ENCODE measurements around the gene ACTR8. TPM values are rescaled to one million over a fixed set of nuclear protein-coding genes. Genes with fewer than 3 reads are reported as not detected.

Gene ACTR8
- total RNA-seq, 1 experiment from 2014 or later, result 21.1 TPM

DNA sequence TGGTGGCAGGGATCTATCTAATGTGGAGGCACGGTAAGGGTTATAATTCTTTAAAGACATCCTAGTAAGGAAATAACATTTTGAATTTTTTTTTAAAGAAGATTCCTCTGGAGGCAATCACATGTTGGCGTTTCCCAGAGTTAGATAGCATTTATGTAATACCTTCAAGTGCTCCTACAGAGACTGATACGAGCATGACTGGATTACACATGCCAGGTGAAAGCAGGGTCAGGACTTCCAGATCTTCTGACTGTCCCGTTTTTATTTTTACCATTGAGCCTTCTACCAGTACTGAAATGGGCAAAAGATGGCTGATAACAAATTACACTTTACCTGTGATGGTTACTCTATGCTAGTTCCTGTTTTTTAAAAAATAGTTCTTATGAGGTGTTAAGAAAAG, 21.8 kb downstream of the ACTR8 start:
- no TSS peak for BruUV-seq (replicated peaks)
- TF ChIP-seq, protein P1, sequence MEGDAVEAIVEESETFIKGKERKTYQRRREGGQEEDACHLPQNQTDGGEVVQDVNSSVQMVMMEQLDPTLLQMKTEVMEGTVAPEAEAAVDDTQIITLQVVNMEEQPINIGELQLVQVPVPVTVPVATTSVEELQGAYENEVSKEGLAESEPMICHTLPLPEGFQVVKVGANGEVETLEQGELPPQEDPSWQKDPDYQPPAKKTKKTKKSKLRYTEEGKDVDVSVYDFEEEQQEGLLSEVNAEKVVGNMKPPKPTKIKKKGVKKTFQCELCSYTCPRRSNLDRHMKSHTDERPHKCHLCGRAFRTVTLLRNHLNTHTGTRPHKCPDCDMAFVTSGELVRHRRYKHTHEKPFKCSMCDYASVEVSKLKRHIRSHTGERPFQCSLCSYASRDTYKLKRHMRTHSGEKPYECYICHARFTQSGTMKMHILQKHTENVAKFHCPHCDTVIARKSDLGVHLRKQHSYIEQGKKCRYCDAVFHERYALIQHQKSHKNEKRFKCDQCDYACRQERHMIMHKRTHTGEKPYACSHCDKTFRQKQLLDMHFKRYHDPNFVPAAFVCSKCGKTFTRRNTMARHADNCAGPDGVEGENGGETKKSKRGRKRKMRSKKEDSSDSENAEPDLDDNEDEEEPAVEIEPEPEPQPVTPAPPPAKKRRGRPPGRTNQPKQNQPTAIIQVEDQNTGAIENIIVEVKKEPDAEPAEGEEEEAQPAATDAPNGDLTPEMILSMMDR (conservative IDR thresholded peaks at IDR 0.05; ENCODE audit: low read depth, low read length), result no peak
- TF ChIP-seq EZH2 (IDR thresholded peaks at IDR 0.05; ENCODE audit: borderline replicate concordance, low read depth, low read length, poor library complexity, severe bottlenecking), result no peak
- Histone ChIP-seq H3K9me3 (ENCODE audit: low read depth, low read length, poor library complexity, severe bottlenecking) (no peaks in the 10 kb centered on the region), H3K27ac (ENCODE audit: low read depth, low read length, poor library complexity, severe bottlenecking) (no peak overlapping the region), H3K27me3 (replicated peaks; ENCODE audit: insufficient read depth, low read depth, low read length, poor library complexity) (no peaks in the 10 kb centered on the region), H3K36me3 (ENCODE audit: insufficient read depth, low read length, poor library complexity, severe bottlenecking) (no peaks in the 10 kb centered on the region), H3K4me1 (ENCODE audit: insufficient read depth, low read length, poor library complexity, severe bottlenecking) (no peaks in the 10 kb centered on the region), H3K4me3 (ENCODE audit: low read depth, low read length, poor library complexity, severe bottlenecking) (no peak overlapping the region)
- CTCF ChIA-PET, result no interaction called here
- intact Hi-C loops (cut with micrococcal nuclease; ENCODE audit: unreplicated experiment), result no loop called here
- POLR2A ChIA-PET (ENCODE audit: low non-redundant PET), result no interaction called here
- no peak for DNase-seq (ENCODE audit: low spot score)

DNA sequence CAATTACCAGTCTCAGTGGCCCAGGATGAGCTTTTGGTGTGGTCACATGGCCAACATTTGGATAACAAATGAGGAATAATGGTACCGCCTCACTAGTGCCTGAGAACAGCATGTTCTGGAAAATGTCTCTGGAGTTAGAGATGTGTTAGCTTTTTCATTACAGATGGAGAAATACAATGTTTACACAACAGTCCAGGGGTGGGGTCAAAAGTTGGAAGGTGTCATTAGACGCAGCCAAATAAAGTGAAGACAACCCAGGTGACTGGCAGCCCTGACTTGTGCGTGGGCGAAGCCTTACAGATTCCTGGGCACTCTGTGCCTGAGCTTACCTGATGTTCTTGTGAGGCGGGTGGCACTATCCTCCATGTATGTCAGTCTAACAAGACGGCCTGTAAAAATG, 22.8 kb downstream of the ACTR8 start:
- CTCF ChIA-PET, result no interaction called here
- H3K4me3 ChIP-seq (ENCODE audit: low read depth, low read length, poor library complexity, severe bottlenecking), result no peak overlapping the region
- no peaks in the 10 kb centered on the region for H3K27me3 ChIP-seq (replicated peaks; ENCODE audit: insufficient read depth, low read depth, low read length, poor library complexity)
- no peaks in the 10 kb centered on the region for H3K4me1 ChIP-seq (ENCODE audit: insufficient read depth, low read length, poor library complexity, severe bottlenecking)
- POLR2A ChIA-PET (ENCODE audit: low non-redundant PET), result no interaction called here
- intact Hi-C loops (cut with micrococcal nuclease; ENCODE audit: unreplicated experiment), result no loop called here
- BruUV-seq (replicated peaks), result no TSS peak
- H3K27ac ChIP-seq (ENCODE audit: low read depth, low read length, poor library complexity, severe bottlenecking), result no peak overlapping the region
- TF ChIP-seq EZH2 (IDR thresholded peaks at IDR 0.05; ENCODE audit: borderline replicate concordance, low read depth, low read length, poor library complexity, severe bottlenecking), result no peak
- no peaks in the 10 kb centered on the region for H3K9me3 ChIP-seq (ENCODE audit: low read depth, low read length, poor library complexity, severe bottlenecking)
- no peak for DNase-seq (ENCODE audit: low spot score)
- H3K36me3 ChIP-seq (ENCODE audit: insufficient read depth, low read length, poor library complexity, severe bottlenecking), result no peaks in the 10 kb centered on the region

DNA sequence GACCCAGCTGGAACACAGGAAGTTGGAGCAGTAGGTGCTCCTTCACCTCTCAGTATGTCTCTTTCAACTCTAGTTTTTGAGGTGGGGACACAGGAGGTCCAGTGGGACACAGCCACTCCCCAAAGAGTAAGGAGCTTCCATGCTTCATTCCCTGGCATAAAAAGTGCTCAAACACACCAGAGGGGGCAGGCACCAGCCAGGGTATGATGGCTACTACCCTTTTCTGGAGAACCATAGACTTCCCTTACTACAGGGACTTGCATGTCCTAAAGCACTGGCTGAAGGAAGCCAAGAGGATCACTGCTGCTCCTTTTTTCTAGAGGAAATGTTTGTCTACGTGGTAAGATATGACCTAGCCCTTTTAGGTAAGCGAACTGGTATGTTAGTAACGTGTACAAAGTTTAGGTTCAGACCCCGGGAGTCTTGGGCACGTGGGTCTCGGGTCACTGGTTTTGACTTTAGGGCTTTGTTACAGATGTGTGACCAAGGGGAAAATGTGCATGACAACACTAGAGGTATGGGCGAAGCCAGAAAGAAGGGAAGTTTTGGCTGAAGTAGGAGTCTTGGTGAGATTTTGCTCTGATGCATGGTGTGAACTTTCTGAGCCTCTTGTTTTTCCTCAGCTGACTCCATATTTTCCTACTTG, 23.7 kb downstream of the ACTR8 start:
- no peaks in the 10 kb centered on the region for H3K4me1 ChIP-seq (ENCODE audit: insufficient read depth, low read length, poor library complexity, severe bottlenecking)
- intact Hi-C loops (cut with micrococcal nuclease; ENCODE audit: unreplicated experiment), result no loop called here
- H3K36me3 ChIP-seq (ENCODE audit: insufficient read depth, low read length, poor library complexity, severe bottlenecking), result no peaks in the 10 kb centered on the region
- ChIA-PET CTCF (no interaction called here), POLR2A (ENCODE audit: low non-redundant PET) (interaction anchor here (0.6 kb wide), 1 partner anchor 255 kb away, joined by 3 read pairs; no protein-coding TSS in a partner anchor)
- no peaks in the 10 kb centered on the region for H3K9me3 ChIP-seq (ENCODE audit: low read depth, low read length, poor library complexity, severe bottlenecking)
- TF ChIP-seq EZH2 (IDR thresholded peaks at IDR 0.05; ENCODE audit: borderline replicate concordance, low read depth, low read length, poor library complexity, severe bottlenecking), result no peak
- TF ChIP-seq, protein P1 (conservative IDR thresholded peaks at IDR 0.05; ENCODE audit: low read depth, low read length), result no peak
- no peak overlapping the region for H3K27ac ChIP-seq (ENCODE audit: low read depth, low read length, poor library complexity, severe bottlenecking)
- H3K27me3 ChIP-seq (replicated peaks; ENCODE audit: insufficient read depth, low read depth, low read length, poor library complexity), result no peaks in the 10 kb centered on the region
- BruUV-seq (replicated peaks), result no TSS peak
- H3K4me3 ChIP-seq (ENCODE audit: low read depth, low read length, poor library complexity, severe bottlenecking), result no peak overlapping the region
- DNase-seq (ENCODE audit: low spot score), result no peak

DNA sequence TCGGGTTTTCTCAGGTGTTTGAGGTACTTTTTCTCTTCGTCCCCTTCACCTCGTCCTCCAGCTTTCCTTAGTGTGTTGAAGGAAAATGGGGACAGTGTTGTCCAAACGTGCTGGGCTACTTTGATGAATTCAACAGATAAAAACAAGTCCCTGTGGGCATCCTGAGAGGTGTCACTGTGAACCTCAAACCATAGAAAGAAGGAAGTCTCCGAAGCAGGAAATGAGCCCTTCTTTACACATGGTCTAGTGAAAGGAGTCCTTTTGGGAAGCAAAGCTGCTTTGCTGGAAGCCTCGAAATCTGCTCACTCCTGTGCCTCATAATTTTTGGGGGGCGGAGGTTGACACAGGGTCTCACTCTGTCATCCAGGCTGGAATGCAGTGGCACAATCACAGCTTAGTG, 25.0 kb downstream of the ACTR8 start:
- Histone ChIP-seq H3K4me3 (ENCODE audit: low read depth, low read length, poor library complexity, severe bottlenecking) (no peak overlapping the region), H3K4me1 (ENCODE audit: insufficient read depth, low read length, poor library complexity, severe bottlenecking) (no peaks in the 10 kb centered on the region), H3K36me3 (ENCODE audit: insufficient read depth, low read length, poor library complexity, severe bottlenecking) (no peaks in the 10 kb centered on the region), H3K27me3 (replicated peaks; ENCODE audit: insufficient read depth, low read depth, low read length, poor library complexity) (no peaks in the 10 kb centered on the region), H3K27ac (ENCODE audit: low read depth, low read length, poor library complexity, severe bottlenecking) (no peak overlapping the region), H3K9me3 (ENCODE audit: low read depth, low read length, poor library complexity, severe bottlenecking) (no peaks in the 10 kb centered on the region)
- DNase-seq (ENCODE audit: low spot score), result no peak
- ChIA-PET CTCF (no interaction called here), POLR2A (ENCODE audit: low non-redundant PET) (no interaction called here)
- BruUV-seq (replicated peaks), result no TSS peak
- TF ChIP-seq, protein P1 (conservative IDR thresholded peaks at IDR 0.05; ENCODE audit: low read depth, low read length), result no peak
- TF ChIP-seq EZH2 (IDR thresholded peaks at IDR 0.05; ENCODE audit: borderline replicate concordance, low read depth, low read length, poor library complexity, severe bottlenecking), result no peak
- intact Hi-C loops (cut with micrococcal nuclease; ENCODE audit: unreplicated experiment), result no loop called here

Measured in A673 (cell line).